Testis (tissue), 5 donors: Measurements from ENCODE around the gene LIN7C. TPM values are rescaled to one million over a fixed set of nuclear protein-coding genes. Genes with fewer than 3 reads are reported as not detected.

Experiments
- DNase-seq: peaks from one replicate; pipeline ENCODE4 v3.0.0-alpha.2; 2019
- H3K27ac ChIP-seq, 2 donors: fragments of 200-600 bp; sonication (generic); one replicate each; pipeline ENCODE4 v1.5.1; 2019
- H3K27me3 ChIP-seq: fragments of 200-600 bp; sonication (generic); one replicate; pipeline ENCODE4 v1.5.1; 2019
- H3K36me3 ChIP-seq: fragments of 200-600 bp; sonication (generic); one replicate; pipeline ENCODE4 v1.5.1; 2017; ENCODE audit warnings: low read depth; ENCODE audit errors: missing control alignments
- H3K4me1 ChIP-seq: fragments of 200-600 bp; sonication (generic); one replicate; pipeline ENCODE4 v1.5.1; 2019
- H3K4me3 ChIP-seq, 2 donors: fragments of 200-600 bp; sonication (generic); one replicate each; pipeline ENCODE4 v1.5.1; 2017 to 2019
- H3K9me3 ChIP-seq: fragments of 200-600 bp; sonication (generic); one replicate; pipeline ENCODE4 v1.5.1; 2017
- POLR2A ChIP-seq: fragments of 450-650 bp; IDR thresholded peaks from one replicate; pipeline ENCODE4 v1.6.1; 2017; ENCODE audit warnings: antibody characterized with exemption, mild to moderate bottlenecking, moderate library complexity
- WGBS, 2 donors: methylation state at CpG; one replicate each; pipeline ENCODE4 v1.1.5; 2018; 5-methylcytosine and 5-hydroxymethylcytosine counted together
- intact Hi-C: fragments of 100-400 bp; cut with DNase I; formaldehyde crosslinking; loops from one replicate; pipeline ENCODE4 v1.15.1; 2023; ENCODE audit warnings: low total_unique reads
- long read RNA-seq, 2 donors: transcript quantifications; one replicate each; lab custom pipeline, GENCODE V29; 2026
- polyA plus RNA-seq: library from polyadenylated mRNA; stranded (reverse); fragments of 350-450 nt; fragmentation: Illumina TruSeq; extraction: RNeasy Lipid Tissue Mini Kit (QIAGEN cat#74804); gene quantifications from one replicate; pipeline ENCODE4 v1.2.3, GENCODE V29; 2014; ENCODE audit warnings: low read depth, low replicate concordance; ENCODE audit not compliant: insufficient read depth
- total RNA-seq, 2 donors: library from RNA; depleted of rRNA; stranded (reverse); fragments of >200 nt; gene quantifications; one replicate each; pipeline ENCODE4 v1.2.3, GENCODE V29; 2016
- TF ChIP-seq, protein P1 (sequence below), 3 experiments: fragments of 450-650 bp in 2 of 3; fragments of 200-600 bp in 1 of 3; sonication (generic) in 1 of 3; IDR thresholded peaks; one replicate each; pipeline ENCODE4 v1.5.1; 2016 to 2019; ENCODE audit warnings: antibody characterized with exemption in 3 of 3, mild to moderate bottlenecking in 2 of 3, moderate library complexity in 1 of 3

The LIN7C gene, protein sequence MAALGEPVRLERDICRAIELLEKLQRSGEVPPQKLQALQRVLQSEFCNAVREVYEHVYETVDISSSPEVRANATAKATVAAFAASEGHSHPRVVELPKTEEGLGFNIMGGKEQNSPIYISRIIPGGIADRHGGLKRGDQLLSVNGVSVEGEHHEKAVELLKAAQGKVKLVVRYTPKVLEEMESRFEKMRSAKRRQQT
- 10 to 100 TPM; 21.0 to 23.1 TPM for total RNA-seq
- 6.9 TPM for polyA plus RNA-seq
- long read RNA-seq, donor 1, full-length matches to known transcripts: 2 of 2 reads
- long read RNA-seq, donor 1, partial matches to known transcripts: 0 of 2 reads
- long read RNA-seq, donor 1, other reads (novel, unspliced or antisense): 0 of 2 reads
- long read RNA-seq, donor 2, full-length matches to known transcripts: 1 of 1 reads
- long read RNA-seq, donor 2, partial matches to known transcripts: 0 of 1 reads
- long read RNA-seq, donor 2, other reads (novel, unspliced or antisense): 0 of 1 reads

DNA sequence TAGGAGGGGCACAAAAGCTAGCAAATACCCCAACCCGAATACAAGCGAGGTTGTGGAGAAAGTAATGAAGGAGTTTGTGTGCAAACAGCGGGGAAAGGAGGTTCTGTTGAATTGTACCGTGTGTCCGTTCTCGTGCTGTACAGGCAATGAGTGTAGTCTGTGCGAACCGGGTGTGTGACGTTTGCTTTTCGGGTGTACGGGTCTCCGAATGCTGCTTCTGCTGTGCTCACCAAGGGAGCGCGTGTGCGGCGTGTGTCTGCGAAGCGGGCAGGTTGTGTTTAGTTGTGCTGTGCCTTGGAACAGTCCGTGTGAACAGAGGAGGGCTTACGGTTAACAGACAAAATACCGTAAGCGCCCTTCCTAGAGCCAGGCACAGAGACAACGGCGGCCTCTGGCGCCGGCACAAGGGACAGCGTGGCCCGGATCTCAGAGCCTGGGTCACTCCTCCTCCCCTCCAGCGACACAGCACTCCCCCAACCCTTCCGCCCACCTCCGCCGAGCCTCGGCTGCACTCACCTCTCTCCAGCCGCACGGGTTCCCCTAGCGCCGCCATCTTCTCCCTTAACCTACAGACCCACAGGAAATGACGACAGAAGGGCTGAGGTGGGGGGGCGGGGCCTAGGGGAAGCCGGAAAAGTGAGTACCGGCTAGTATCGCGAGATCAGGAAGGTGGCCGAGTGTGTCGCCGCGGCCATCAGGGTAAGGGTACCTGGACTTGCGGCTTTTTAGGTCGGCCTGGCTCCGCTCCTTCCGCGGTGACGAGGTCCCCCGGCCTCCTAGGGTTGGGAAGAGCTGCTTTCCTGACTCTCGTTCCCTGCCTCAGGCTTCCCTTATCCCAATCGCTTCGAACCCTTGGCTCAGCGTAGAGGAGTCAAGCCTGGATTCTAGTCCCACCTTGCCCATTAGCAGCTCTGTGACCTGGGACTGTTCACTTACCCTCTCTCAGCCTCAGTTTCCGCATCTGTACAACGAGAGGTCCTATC lies at the start of gene LIN7C:
TSS of gene LIN7C (minus strand) at position 570 of the 983 bp plus-strand sequence. CDS start at position 553, 17 bp downstream.
- TF ChIP-seq, protein P1, sequence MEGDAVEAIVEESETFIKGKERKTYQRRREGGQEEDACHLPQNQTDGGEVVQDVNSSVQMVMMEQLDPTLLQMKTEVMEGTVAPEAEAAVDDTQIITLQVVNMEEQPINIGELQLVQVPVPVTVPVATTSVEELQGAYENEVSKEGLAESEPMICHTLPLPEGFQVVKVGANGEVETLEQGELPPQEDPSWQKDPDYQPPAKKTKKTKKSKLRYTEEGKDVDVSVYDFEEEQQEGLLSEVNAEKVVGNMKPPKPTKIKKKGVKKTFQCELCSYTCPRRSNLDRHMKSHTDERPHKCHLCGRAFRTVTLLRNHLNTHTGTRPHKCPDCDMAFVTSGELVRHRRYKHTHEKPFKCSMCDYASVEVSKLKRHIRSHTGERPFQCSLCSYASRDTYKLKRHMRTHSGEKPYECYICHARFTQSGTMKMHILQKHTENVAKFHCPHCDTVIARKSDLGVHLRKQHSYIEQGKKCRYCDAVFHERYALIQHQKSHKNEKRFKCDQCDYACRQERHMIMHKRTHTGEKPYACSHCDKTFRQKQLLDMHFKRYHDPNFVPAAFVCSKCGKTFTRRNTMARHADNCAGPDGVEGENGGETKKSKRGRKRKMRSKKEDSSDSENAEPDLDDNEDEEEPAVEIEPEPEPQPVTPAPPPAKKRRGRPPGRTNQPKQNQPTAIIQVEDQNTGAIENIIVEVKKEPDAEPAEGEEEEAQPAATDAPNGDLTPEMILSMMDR (IDR thresholded peaks at IDR 0.05): no peak
- TF ChIP-seq POLR2A: peak; percentile 75
- intact Hi-C loops: no loop called here
- Histone ChIP-seq H3K36me3 (no peaks in the 10 kb centered on the region), H3K9me3 (no peaks in the 10 kb centered on the region), H3K4me3 (peak within 1 kb of the TSS; percentile 94 to 96), H3K27me3 (no peaks in the 10 kb centered on the region), H3K27ac (peak within 1 kb of the TSS; percentile 92 to 94), H3K4me1 (peaks cover 16% of the 10 kb centered on the region)
- WGBS, 2 donors: 0 to 1% methylated on average over 26 to 60 of the region's 60 CpGs
- DNase-seq: peak; percentile 98

DNA sequence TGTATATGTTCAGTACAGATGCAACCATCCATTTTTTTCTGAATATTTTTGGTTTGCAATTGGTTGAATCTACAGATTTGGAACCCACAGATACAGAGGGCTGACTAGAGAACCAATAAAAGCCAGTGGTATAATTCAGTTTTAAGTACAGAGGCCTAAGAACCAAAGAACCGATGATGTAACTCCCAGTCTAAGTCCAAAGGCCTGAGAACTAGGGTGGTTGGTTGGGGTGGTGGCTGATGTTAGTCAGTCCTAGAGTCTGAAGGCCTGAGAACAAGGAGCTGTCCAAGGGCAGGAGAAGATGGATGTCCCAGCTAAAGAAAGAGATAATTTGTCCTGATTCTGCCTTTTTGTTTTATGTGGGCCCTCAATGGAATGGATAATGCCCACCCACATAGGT lies 48.7 kb upstream of the LIN7C start:
- no peaks in the 10 kb centered on the region for H3K9me3 ChIP-seq
- H3K36me3 ChIP-seq: no peaks in the 10 kb centered on the region
- no peaks in the 10 kb centered on the region for H3K4me1 ChIP-seq
- no peak overlapping the region for H3K27ac ChIP-seq
- no peak overlapping the region for H3K4me3 ChIP-seq
- no peaks in the 10 kb centered on the region for H3K27me3 ChIP-seq
- TF ChIP-seq POLR2A: no peak
- TF ChIP-seq, protein P1 (IDR thresholded peaks at IDR 0.05): no peak
- no peak for DNase-seq
- intact Hi-C loops: no loop called here
- WGBS, 2 donors: 100% methylated on average over 1 of the region's 1 CpG

DNA sequence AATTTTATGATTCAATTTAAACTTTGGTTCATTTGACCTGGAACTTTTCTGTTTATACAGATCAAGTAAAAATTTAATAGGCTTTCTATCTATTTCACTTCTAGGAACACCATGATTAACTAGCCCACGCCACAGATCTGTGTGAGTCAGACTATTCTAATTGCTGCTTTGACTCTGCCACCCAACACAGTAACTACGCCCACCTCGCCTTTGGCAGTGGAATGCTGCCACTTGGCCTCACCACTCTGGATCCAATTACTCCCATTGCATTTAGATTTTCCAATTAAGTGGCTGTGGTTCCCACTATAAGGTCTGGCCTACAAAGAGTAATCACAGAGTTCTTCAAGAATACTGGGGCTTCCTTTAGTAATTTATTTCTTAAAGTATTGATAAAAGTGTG lies 46.6 kb upstream of the LIN7C start:
- intact Hi-C loops: no loop called here
- DNase-seq: no peak
- no peak for TF ChIP-seq POLR2A
- Histone ChIP-seq H3K4me3 (no peak overlapping the region), H3K36me3 (no peaks in the 10 kb centered on the region), H3K4me1 (no peaks in the 10 kb centered on the region), H3K9me3 (no peaks in the 10 kb centered on the region), H3K27me3 (no peaks in the 10 kb centered on the region), H3K27ac (no peak overlapping the region)
- WGBS, 2 donors: 92 to 94% methylated on average over 3 of the region's 3 CpGs

DNA sequence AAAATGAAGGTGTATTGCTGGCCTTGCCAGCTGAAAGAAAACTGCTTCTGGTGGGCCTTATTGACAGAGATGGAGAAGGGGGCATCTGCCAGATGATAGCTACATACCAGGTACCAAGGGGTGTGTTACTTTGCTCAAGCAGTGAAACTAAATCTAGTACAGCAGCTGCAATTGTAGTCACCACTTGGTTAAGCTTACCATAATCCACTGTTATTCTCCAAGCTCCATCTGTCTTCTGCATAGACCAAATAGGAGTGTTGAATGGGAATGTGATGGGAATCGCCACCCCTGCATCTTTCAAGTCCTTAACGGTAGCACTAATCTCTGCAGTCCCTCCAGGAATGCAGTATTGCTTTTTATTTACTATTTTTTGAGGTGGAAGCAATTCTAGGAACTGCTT lies 45.8 kb upstream of the LIN7C start:
- Histone ChIP-seq H3K36me3 (no peaks in the 10 kb centered on the region), H3K4me1 (no peaks in the 10 kb centered on the region), H3K27ac (no peak overlapping the region), H3K4me3 (no peak overlapping the region), H3K9me3 (no peaks in the 10 kb centered on the region), H3K27me3 (no peaks in the 10 kb centered on the region)
- intact Hi-C loops: no loop called here
- no peak for TF ChIP-seq POLR2A
- TF ChIP-seq, protein P1 (IDR thresholded peaks at IDR 0.05): no peak
- 88 to 91% methylated on average over 2 of the region's 2 CpGs for WGBS, 2 donors
- no peak for DNase-seq

DNA sequence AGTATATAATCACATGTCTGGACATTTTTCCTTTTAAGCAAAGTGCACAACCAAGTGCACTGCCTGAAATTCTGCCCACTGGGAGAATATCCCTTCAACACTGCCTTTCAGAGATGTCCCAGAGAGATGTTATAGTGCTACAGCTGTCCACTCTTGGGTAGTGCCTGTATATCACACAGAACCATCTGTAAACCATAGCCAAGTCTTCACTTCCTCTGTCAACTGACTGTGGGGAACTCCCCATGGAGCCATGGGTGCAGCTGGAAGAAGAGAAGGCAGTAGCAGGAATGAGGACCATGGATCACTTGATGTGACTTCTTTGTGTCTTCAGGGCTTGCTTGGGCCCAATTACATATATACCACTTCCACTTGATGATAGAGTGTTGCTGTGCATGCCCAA lies 44.6 kb upstream of the LIN7C start:
- no peak overlapping the region for H3K4me3 ChIP-seq
- intact Hi-C loops: no loop called here
- H3K27me3 ChIP-seq: no peaks in the 10 kb centered on the region
- TF ChIP-seq POLR2A: no peak
- TF ChIP-seq, protein P1 (IDR thresholded peaks at IDR 0.05): no peak
- H3K4me1 ChIP-seq: no peaks in the 10 kb centered on the region
- no peaks in the 10 kb centered on the region for H3K9me3 ChIP-seq
- no peak overlapping the region for H3K27ac ChIP-seq
- DNase-seq: no peak
- H3K36me3 ChIP-seq: no peaks in the 10 kb centered on the region
